ENCODE data around the gene ADO. TPM values are rescaled to one million over a fixed set of nuclear protein-coding genes. Genes with fewer than 3 reads are reported as not detected.

ADO gene
- total RNA-seq, 4 donors from 2014 or later, result 10.8 to 22.3 (median 17.4) TPM

DNA sequence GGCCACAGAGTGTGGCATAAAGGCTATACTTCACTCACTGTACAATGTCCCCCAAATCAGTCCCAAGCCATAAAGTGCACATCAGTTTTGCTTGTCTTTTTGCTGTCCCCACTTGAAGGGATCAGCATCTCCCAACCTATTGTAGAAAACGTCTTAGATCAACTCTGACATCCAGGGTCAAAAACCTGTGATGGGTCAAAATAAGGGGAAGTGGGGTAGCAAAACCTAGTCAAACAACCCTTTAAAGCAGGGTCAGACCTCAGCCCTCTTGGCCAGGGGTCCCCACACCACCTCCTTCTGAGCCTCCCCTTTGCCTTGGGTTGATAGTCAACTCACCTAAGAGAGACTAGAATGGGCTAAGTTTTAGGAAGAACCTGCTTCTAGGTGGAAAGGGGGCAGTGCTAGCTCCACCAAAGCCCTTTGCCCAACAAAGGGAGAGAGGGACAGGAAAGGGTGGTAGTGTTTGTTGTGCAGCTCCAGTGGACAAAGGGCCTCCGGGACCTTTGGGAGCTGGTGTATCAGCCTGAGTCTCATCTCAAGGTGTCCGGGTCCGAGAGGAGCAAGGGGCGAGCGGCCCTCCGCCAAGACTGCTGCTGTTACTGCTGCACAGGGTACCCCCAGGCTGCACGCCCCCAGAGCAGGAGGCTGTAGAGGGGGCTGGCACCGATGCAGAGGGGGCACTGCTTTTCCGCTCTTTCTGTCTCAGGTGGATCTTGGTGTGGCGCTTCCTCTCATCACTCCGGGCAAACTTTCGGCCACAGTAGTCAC lies 8.3 kb downstream of the ADO start:
- TF ChIP-seq CTCF (IDR thresholded peaks at IDR 0.05), result no peak
- Histone ChIP-seq H3K36me3 (no peaks in the 10 kb centered on the region), H3K4me1 (peaks cover 38% of the 10 kb centered on the region), H3K4me3 (peak overlapping the region; percentile 5), H3K27me3 (peaks cover 12% of the 10 kb centered on the region), H3K27ac (no peak overlapping the region), H3K9me3 (no peaks in the 10 kb centered on the region)
- 85% methylated on average over 13 of the region's 13 CpGs for WGBS
- DNase-seq (ENCODE audit: low spot score in 2 of 2), result no peak

- Histone ChIP-seq H3K9me3 (no peaks in the 10 kb centered on the region), H3K4me1 (peaks cover 38% of the 10 kb centered on the region), H3K4me3 (peak overlapping the region; percentile 5), H3K27ac (no peak overlapping the region), H3K36me3 (no peaks in the 10 kb centered on the region), H3K27me3 (peaks cover 13% of the 10 kb centered on the region)
- WGBS, result 75% methylated on average over 10 of the region's 27 CpGs
- no peak for TF ChIP-seq CTCF (IDR thresholded peaks at IDR 0.05)
- no peak for DNase-seq (ENCODE audit: low spot score in 2 of 2)
Observed at GRCh38 chr10:62813453-62813852, 8.9 kb downstream of the ADO start.

DNA sequence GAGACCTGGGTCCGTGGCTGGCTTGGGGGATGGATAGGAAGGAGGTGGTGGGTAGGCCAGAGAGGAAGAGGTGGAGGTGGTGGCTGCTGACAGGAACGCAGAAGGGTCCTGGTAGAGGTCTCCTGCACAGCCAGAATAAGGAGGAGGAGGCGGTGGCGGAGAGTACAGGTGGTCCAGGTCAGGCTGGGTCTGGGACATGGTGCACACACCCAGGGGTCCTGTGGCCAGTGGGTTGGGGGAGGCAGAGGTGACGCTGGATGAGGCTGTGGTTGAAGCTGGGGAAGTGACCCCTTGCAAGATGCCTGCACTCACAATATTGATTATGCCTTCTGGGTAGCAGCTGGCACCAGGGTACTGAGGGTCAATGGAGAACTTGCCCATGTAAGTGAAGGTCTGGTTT lies 9.5 kb downstream of the ADO start:
- peaks cover 18% of the 10 kb centered on the region for H3K27me3 ChIP-seq
- 92% methylated on average over 5 of the region's 5 CpGs for WGBS
- H3K4me3 ChIP-seq, result peak overlapping the region; percentile 5
- no peak overlapping the region for H3K27ac ChIP-seq
- DNase-seq (ENCODE audit: low spot score in 2 of 2), result no peak
- H3K4me1 ChIP-seq, result peaks cover 38% of the 10 kb centered on the region
- no peaks in the 10 kb centered on the region for H3K9me3 ChIP-seq
- no peak for TF ChIP-seq CTCF (IDR thresholded peaks at IDR 0.05)
- TF ChIP-seq POLR2A (IDR thresholded peaks at IDR 0.05), result no peak
- TF ChIP-seq EP300 (IDR thresholded peaks at IDR 0.05), result no peak
- H3K36me3 ChIP-seq, result no peaks in the 10 kb centered on the region

GRCh38 chr10:62814756-62815380 lies 10.3 kb downstream of the ADO start:
- peaks cover 25% of the 10 kb centered on the region for H3K27me3 ChIP-seq
- TF ChIP-seq EP300 (IDR thresholded peaks at IDR 0.05) (no peak), CTCF (IDR thresholded peaks at IDR 0.05) (no peak), POLR2A (IDR thresholded peaks at IDR 0.05) (no peak), POLR2AphosphoS5 (IDR thresholded peaks at IDR 0.05) (no peak)
- H3K9me3 ChIP-seq, result no peaks in the 10 kb centered on the region
- peak in 1 of 2 donors; percentile 58 for DNase-seq (ENCODE audit: low spot score in 2 of 2)
- H3K27ac ChIP-seq, result no peak overlapping the region
- H3K36me3 ChIP-seq, result no peaks in the 10 kb centered on the region
- peaks cover 41% of the 10 kb centered on the region for H3K4me1 ChIP-seq
- H3K4me3 ChIP-seq, result peak overlapping the region; percentile 68
- 13% methylated on average over 13 of the region's 54 CpGs for WGBS

GRCh38 chr10:62815381-62816075 lies 11.0 kb downstream of the ADO start:
- H3K4me3 ChIP-seq, result peak overlapping the region; percentile 68
- H3K4me1 ChIP-seq, result peaks cover 41% of the 10 kb centered on the region
- H3K36me3 ChIP-seq, result no peaks in the 10 kb centered on the region
- no peaks in the 10 kb centered on the region for H3K9me3 ChIP-seq
- H3K27me3 ChIP-seq, result peaks cover 28% of the 10 kb centered on the region
- TF ChIP-seq POLR2A (IDR thresholded peaks at IDR 0.05) (no peak), CTCF (IDR thresholded peaks at IDR 0.05) (no peak), POLR2AphosphoS5 (IDR thresholded peaks at IDR 0.05) (no peak), EP300 (IDR thresholded peaks at IDR 0.05) (no peak)
- peak overlapping the region; percentile 90 for H3K27ac ChIP-seq
- WGBS, result under 1% methylated on average over 45 of the region's 60 CpGs
- DNase-seq (ENCODE audit: low spot score in 2 of 2), result no peak

All from suprapubic skin (tissue), 4 donors.